CD8-positive, alpha-beta memory T cell (primary cell): ENCODE data around the gene PLA2G5. TPM values are rescaled to one million over a fixed set of nuclear protein-coding genes. Genes with fewer than 3 reads are reported as not detected.
A peak's percentile ranks its signal among the peaks of the same experiment; 100 is the strongest.
"Not testable (repeated sequence)": the region's sequence is repeated elsewhere in the genome, so short reads cannot be mapped to it uniquely, and the experiment has no call there.

ENCODE experiments used
- CTCF ChIA-PET: fragments of 350-600 bp; sonication (Branson Sonifier 250); formaldehyde crosslinking; loops from one replicate; lab custom pipeline; 2021; ENCODE audit warnings: antibody characterized with exemption; lab: Charles Lee
- POLR2A ChIA-PET: fragments of 350-600 bp; sonication (Branson Sonifier 250); formaldehyde crosslinking; loops from one replicate; lab custom pipeline; 2021; ENCODE audit warnings: antibody characterized with exemption; lab: Charles Lee
- DNase-seq, 5 donors: peaks; one replicate each; pipeline versions ENCODE4 v3.0.0 to v3.0.0-alpha.2; 2020 to 2022; ENCODE audit warnings: mixed read lengths in 1 of 5
- H3K27ac ChIP-seq: one replicate; pipeline ENCODE4 v1.7.0; 2013; ENCODE audit warnings: low read depth, mild to moderate bottlenecking, low read length, moderate library complexity
- H3K27me3 ChIP-seq: 2 replicates; pipeline ENCODE4 v1.7.0; 2013; ENCODE audit warnings: low read length, mild to moderate bottlenecking; ENCODE audit not compliant: insufficient read depth, poor library complexity, severe bottlenecking
- H3K36me3 ChIP-seq: 2 replicates; pipeline ENCODE4 v1.7.0; 2013; ENCODE audit warnings: mild to moderate bottlenecking, low read length, moderate library complexity; ENCODE audit not compliant: insufficient read depth
- H3K4me1 ChIP-seq: 2 replicates; pipeline ENCODE4 v1.7.0; 2013; ENCODE audit warnings: mild to moderate bottlenecking, low read length, moderate library complexity; ENCODE audit not compliant: insufficient read depth
- H3K4me3 ChIP-seq: 2 replicates; pipeline ENCODE4 v1.7.0; 2013; ENCODE audit warnings: mild to moderate bottlenecking, low read length
- H3K9me3 ChIP-seq: 2 replicates; pipeline ENCODE4 v1.7.0; 2013; ENCODE audit warnings: mild to moderate bottlenecking, low read length
- H3K27ac Mint-ChIP-seq, 8 donors: one replicate each; pipeline ENCODE4 v1.8.0; 2020 to 2021; ENCODE audit warnings: mixed read lengths in 8 of 8, mild to moderate bottlenecking in 6 of 8, inconsistent platforms in 3 of 8, moderate library complexity in 3 of 8
- H3K27me3 Mint-ChIP-seq, 2 donors: one replicate each; pipeline ENCODE4 v1.8.0; 2020 to 2021; ENCODE audit warnings: mixed read lengths in 2 of 2, mild to moderate bottlenecking in 1 of 2, moderate library complexity in 1 of 2
- H3K36me3 Mint-ChIP-seq, 3 donors: one replicate each; pipeline ENCODE4 v1.8.0; 2020 to 2021; ENCODE audit warnings: mixed read lengths in 3 of 3, inconsistent platforms in 1 of 3, mild to moderate bottlenecking in 1 of 3
- H3K4me1 Mint-ChIP-seq, 3 donors: one replicate each; pipeline ENCODE4 v1.8.0; 2020 to 2021; ENCODE audit warnings: mixed read lengths in 3 of 3, inconsistent platforms in 1 of 3, mild to moderate bottlenecking in 1 of 3
- H3K4me3 Mint-ChIP-seq, 7 donors: one replicate each; pipeline ENCODE4 v1.8.0; 2020 to 2021; ENCODE audit warnings: mixed read lengths in 7 of 7, mild to moderate bottlenecking in 6 of 7, moderate library complexity in 4 of 7, inconsistent platforms in 2 of 7
- H3K9me3 Mint-ChIP-seq, 5 donors: one replicate each; pipeline ENCODE4 v1.8.0; 2020 to 2022; ENCODE audit warnings: mixed read lengths in 5 of 5, mild to moderate bottlenecking in 3 of 5, moderate library complexity in 2 of 5, inconsistent platforms in 1 of 5
- polyA plus RNA-seq: library from polyadenylated mRNA; unstranded; fragments of 300-500 nt; fragmentation: Illumina TruSeq; gene quantifications from one replicate; pipeline ENCODE4 v1.2.3, GENCODE V29; 2021
- total RNA-seq, 2 experiments: library from RNA; stranded (reverse); gene quantifications; one replicate each; pipeline ENCODE4 v1.2.3, GENCODE V29; 2021

PLA2G5 gene
- total and polyA plus RNA-seq, 3 experiments from 2014 or later, result not detected

DNA sequence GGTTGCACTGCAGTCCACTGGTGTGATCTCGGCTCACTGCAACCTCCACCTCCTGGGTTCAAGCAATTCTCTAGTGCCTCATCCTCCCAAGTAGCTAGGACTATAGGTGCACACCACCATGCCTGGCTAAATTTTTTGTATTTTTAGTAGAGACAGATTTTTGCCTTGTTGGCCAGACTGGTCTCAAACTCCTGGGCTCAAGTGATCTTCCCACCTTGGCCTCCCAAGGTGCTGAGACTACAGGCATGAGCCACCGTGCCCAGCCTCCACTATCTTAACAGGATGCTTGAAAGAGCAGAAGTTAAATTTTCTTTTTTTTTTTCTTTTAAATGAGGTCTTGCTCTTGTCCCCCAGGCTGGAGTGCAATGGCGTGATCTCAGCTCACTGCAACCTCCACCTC, 60.5 kb downstream of the PLA2G5 start:
- CTCF ChIA-PET, result not testable (repeated sequence)
- peaks cover 4 to 11% of the 10 kb centered on the region in 2 donors for H3K27me3 Mint-ChIP-seq

DNA sequence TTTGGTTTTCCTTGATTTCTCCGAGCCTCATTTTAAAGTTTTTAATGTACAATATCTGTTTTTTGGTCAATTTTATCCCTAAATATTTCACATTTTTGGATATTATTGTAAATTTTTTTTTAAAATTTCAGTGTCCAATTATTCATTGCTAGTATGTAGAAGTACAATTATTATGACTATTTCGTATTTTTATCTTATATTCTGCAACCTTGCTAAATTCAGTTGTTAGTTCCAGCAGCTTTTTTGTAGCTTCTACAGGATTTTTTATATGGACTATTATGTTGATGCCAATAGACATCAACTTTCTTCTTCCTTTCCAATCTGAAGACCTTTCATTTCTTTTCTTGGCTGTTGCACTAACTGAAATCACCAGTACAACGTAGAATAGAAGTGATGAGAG, 65.0 kb downstream of the PLA2G5 start:
- POLR2A ChIA-PET, result no interaction called here
- H3K4me1 ChIP-seq, result no peaks in the 10 kb centered on the region
- H3K36me3 ChIP-seq, result no peaks in the 10 kb centered on the region
- no peak for DNase-seq
- Mint-ChIP-seq H3K27me3 (peaks cover 5 to 28% of the 10 kb centered on the region in 2 donors), H3K27ac (no peak overlapping the region), H3K9me3 (peaks cover 0 to 6% (median 0%) of the 10 kb centered on the region in 5 donors), H3K4me3 (no peak overlapping the region), H3K36me3 (no peaks in the 10 kb centered on the region), H3K4me1 (no peaks in the 10 kb centered on the region)
- no peaks in the 10 kb centered on the region for H3K27me3 ChIP-seq
- no peak overlapping the region for H3K4me3 ChIP-seq
- H3K27ac ChIP-seq, result no peak overlapping the region
- H3K9me3 ChIP-seq, result no peaks in the 10 kb centered on the region
- CTCF ChIA-PET, result no interaction called here

More for the DNA sequence above, 60.5 kb downstream of the PLA2G5 start:
- H3K36me3 Mint-ChIP-seq, H3K27ac Mint-ChIP-seq, H3K4me1 ChIP-seq, H3K4me3 Mint-ChIP-seq, H3K27ac ChIP-seq, H3K27me3 ChIP-seq, H3K36me3 ChIP-seq, H3K4me3 ChIP-seq, POLR2A ChIA-PET, H3K4me1 Mint-ChIP-seq, H3K9me3 ChIP-seq: not testable (repeated sequence)
- peaks cover 0 to 13% (median 3%) of the 10 kb centered on the region in 5 donors for H3K9me3 Mint-ChIP-seq
- DNase-seq, result peak in 1 of 5 donors; percentile 15

DNA sequence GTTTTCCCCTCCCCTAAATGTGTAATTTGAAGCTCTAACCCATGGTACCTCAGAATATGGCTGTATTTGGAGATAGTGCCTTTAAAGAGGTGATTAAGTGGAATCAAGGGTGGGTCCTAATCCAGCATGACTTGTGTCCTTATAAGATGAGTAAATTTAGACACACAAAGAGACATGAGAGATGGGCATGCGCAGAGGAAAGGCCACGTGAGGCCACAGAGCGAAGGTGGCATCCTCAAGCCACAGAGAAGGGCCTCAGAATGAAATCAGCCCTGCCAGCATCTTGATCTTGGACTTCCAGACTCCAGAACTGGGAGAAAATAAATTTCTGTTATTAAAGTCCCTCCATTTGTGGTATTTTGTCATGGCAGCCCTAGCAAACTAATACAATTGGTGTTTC, 66.3 kb downstream of the PLA2G5 start:
- Histone ChIP-seq H3K4me1 (no peaks in the 10 kb centered on the region), H3K36me3 (no peaks in the 10 kb centered on the region), H3K27ac (no peak overlapping the region), H3K27me3 (no peaks in the 10 kb centered on the region), H3K4me3 (no peak overlapping the region), H3K9me3 (no peaks in the 10 kb centered on the region)
- CTCF ChIA-PET, result no interaction called here
- H3K36me3 Mint-ChIP-seq, result no peaks in the 10 kb centered on the region
- no peak for DNase-seq
- H3K27me3 Mint-ChIP-seq, result peaks cover 5 to 37% of the 10 kb centered on the region in 2 donors
- no peak overlapping the region for H3K4me3 Mint-ChIP-seq
- no peaks in the 10 kb centered on the region for H3K4me1 Mint-ChIP-seq
- no peak overlapping the region for H3K27ac Mint-ChIP-seq
- peaks cover 0 to 2% (median 0%) of the 10 kb centered on the region in 5 donors for H3K9me3 Mint-ChIP-seq
- POLR2A ChIA-PET, result no interaction called here

DNA sequence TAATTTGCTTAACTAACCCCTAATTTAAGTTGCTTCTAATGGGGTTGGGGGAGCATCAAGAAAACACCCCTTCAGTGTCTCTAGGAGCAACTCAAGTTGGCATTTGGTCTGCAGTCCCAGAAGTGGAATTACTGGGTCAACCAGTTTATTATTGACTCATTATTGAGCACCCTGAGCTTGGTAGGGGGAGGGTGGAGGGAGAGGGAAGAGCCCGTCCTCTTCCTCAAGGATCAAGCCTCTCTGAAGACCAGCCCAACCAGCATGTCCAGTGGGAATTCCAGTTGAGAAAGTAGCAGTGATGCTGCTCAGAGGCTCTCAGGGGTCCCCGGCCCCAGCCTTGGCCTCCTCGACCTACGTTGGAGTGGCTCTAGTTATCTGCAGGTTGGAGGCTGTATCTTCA, 67.1 kb downstream of the PLA2G5 start:
- H3K36me3 Mint-ChIP-seq, result no peaks in the 10 kb centered on the region

DNA sequence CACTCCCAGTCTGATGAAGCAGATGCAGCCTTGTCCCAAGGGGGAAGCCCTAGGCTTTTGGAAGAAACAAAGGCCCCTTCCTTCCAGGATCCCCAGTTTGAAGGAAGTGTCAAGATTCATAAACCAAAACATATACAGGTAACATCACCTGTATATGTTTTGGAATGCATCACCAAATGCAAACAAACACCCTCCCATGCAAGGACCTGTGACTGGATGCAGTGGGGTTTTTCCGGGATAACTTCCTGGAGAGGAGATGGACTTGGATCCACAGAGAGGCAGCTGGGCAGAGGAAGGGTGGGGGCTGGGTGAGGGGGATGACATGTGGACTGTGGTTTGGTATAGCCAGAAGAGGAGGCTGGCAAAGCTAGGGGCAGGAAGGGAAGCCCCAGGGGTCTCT, 67.6 kb downstream of the PLA2G5 start:
- ChIA-PET POLR2A (no interaction called here), CTCF (no interaction called here)
- no peaks in the 10 kb centered on the region for H3K9me3 Mint-ChIP-seq
- no peaks in the 10 kb centered on the region for H3K4me1 ChIP-seq
- no peak overlapping the region for H3K4me3 Mint-ChIP-seq
- no peaks in the 10 kb centered on the region for H3K36me3 Mint-ChIP-seq
- H3K27ac Mint-ChIP-seq, result no peak overlapping the region
- H3K27me3 ChIP-seq, result no peaks in the 10 kb centered on the region
- H3K27ac ChIP-seq, result no peak overlapping the region
- H3K4me1 Mint-ChIP-seq, result no peaks in the 10 kb centered on the region
- H3K36me3 ChIP-seq, result no peaks in the 10 kb centered on the region
- peaks cover 3 to 34% of the 10 kb centered on the region in 2 donors for H3K27me3 Mint-ChIP-seq
- no peak for DNase-seq
- no peaks in the 10 kb centered on the region for H3K9me3 ChIP-seq
- no peak overlapping the region for H3K4me3 ChIP-seq

More for the DNA sequence above, 67.1 kb downstream of the PLA2G5 start:
- H3K4me1 ChIP-seq, result no peaks in the 10 kb centered on the region
- H3K27me3 ChIP-seq, result no peaks in the 10 kb centered on the region
- CTCF ChIA-PET, result no interaction called here
- no peaks in the 10 kb centered on the region for H3K36me3 ChIP-seq
- no peak overlapping the region for H3K27ac ChIP-seq
- H3K9me3 Mint-ChIP-seq, result no peaks in the 10 kb centered on the region
- DNase-seq, result peak in 1 of 5 donors; percentile 28
- H3K9me3 ChIP-seq, result no peaks in the 10 kb centered on the region
- POLR2A ChIA-PET, result no interaction called here
- no peak overlapping the region for H3K27ac Mint-ChIP-seq
- H3K4me3 Mint-ChIP-seq, result no peak overlapping the region
- H3K27me3 Mint-ChIP-seq, result peaks cover 3 to 37% of the 10 kb centered on the region in 2 donors
- H3K4me1 Mint-ChIP-seq, result no peaks in the 10 kb centered on the region
- H3K4me3 ChIP-seq, result no peak overlapping the region

DNA sequence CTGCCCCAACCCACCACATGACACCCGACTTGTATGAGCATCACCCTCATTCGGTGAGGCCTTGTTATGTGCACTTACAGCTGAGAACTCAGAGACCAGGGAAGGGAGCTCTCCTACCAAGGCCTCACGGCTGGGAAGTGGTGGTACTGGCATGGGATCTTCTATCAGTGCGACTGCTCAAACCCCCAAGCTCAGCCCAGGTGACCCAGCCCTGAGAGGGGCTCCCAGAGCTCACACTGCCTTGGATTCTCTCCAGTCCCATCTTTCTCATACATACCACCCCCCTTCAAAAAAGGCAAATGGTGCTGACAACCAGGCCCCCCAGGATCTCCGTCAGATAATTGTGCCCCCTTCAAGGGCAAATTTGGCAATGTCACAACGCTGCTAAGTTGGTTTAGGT, 68.4 kb downstream of the PLA2G5 start:
- Histone ChIP-seq H3K4me1 (no peaks in the 10 kb centered on the region), H3K27ac (no peak overlapping the region), H3K36me3 (no peaks in the 10 kb centered on the region), H3K27me3 (no peaks in the 10 kb centered on the region), H3K4me3 (no peak overlapping the region), H3K9me3 (no peaks in the 10 kb centered on the region)
- no peaks in the 10 kb centered on the region for H3K4me1 Mint-ChIP-seq
- CTCF ChIA-PET, result no interaction called here
- H3K27me3 Mint-ChIP-seq, result peaks cover 3 to 34% of the 10 kb centered on the region in 2 donors
- H3K27ac Mint-ChIP-seq, result no peak overlapping the region
- no peaks in the 10 kb centered on the region for H3K9me3 Mint-ChIP-seq
- POLR2A ChIA-PET, result no interaction called here
- no peak overlapping the region for H3K4me3 Mint-ChIP-seq
- no peaks in the 10 kb centered on the region for H3K36me3 Mint-ChIP-seq
- DNase-seq, result no peak

DNA sequence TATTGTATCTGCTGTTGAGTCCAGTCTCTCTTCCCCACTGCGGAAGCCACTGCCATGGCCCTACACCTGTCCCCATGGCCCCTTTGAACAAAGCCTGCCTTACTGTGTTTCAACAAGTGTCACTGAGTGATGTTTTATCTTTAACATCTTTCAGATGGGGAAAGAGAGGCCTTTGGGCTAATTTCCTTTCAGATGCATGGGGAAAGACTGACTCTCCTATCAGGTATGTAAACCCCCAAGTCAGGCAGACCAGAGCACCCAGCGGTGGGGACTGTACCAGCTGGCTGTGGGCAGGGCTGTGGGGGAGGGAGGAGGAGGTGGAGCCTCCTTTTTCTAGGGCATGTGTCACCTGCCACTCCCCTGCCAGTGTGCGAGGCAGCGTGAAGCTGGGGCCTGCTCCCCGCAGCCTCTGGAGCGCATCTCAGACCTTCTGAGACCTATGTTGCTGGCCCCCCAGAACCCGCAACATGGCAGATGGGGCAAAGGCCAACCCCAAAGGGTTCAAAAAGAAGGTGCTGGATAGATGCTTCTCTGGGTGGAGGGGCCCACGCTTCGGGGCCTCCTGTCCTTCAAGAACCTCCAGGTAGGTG, 69.1 kb downstream of the PLA2G5 start, which contains the start of gene PLA2G2F:
TSS of gene PLA2G2F (plus strand) at position 363 of the 590 bp plus-strand sequence. CDS start at position 468, 105 bp downstream.
- Mint-ChIP-seq H3K27me3 (peaks cover 4 to 32% of the 10 kb centered on the region in 2 donors), H3K4me3 (no peak within 1 kb of the TSS), H3K36me3 (no peaks in the 10 kb centered on the region), H3K27ac (no peak within 1 kb of the TSS), H3K9me3 (no peaks in the 10 kb centered on the region), H3K4me1 (no peaks in the 10 kb centered on the region)
- ChIA-PET POLR2A (no interaction called here), CTCF (no interaction called here)
- peak in 1 of 5 donors; percentile 12 for DNase-seq
- no peaks in the 10 kb centered on the region for H3K36me3 ChIP-seq
- H3K4me3 ChIP-seq, result no peak within 1 kb of the TSS
- H3K9me3 ChIP-seq, result no peaks in the 10 kb centered on the region
- H3K27ac ChIP-seq, result no peak within 1 kb of the TSS
- no peaks in the 10 kb centered on the region for H3K4me1 ChIP-seq
- no peaks in the 10 kb centered on the region for H3K27me3 ChIP-seq

DNA sequence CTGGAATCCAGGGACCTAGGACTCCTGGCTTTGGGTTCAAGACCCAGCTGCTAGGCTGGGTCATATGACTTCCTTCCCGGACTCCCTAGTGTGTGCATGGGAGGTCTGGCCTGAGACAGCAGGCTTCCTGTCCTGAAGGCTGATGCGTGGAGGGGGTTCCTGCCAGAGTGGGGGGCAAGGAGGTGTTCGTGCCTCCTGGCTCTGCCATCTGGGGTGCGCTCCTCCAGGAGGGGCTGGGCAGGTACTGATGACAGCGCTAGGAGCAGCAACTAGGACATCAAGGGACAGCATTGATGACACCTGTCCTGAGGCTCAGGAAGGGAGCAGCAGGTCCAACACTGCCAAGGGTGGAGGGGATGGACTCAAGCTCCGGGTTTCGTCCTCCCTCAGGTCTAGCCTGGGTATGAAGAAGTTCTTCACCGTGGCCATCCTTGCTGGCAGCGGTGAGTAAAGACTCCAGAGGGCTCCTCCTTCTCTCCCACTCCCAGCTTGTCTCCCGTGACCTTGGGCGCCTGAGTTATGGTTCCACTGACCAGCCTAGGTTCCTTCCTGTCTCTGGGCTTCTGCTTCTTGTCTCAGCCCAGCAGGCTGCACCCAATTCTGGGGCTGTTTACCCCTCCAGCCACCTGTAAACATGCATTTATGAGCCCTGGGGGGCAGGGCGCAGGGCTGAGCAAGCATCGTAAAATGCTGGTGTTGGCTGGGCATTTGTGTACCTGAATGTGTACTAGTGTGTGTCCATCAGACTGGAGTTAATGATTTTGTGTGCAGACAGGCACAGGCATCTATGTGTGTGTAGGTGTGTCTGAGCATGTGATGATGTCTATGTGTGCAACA, 70.0 kb downstream of the PLA2G5 start:
- Histone ChIP-seq H3K36me3 (no peaks in the 10 kb centered on the region), H3K27ac (no peak overlapping the region), H3K4me3 (no peak overlapping the region), H3K9me3 (no peaks in the 10 kb centered on the region), H3K27me3 (no peaks in the 10 kb centered on the region), H3K4me1 (no peaks in the 10 kb centered on the region)
- no peaks in the 10 kb centered on the region for H3K4me1 Mint-ChIP-seq
- H3K9me3 Mint-ChIP-seq, result no peaks in the 10 kb centered on the region
- DNase-seq, result peak in 1 of 5 donors; percentile 26
- peaks cover 4 to 31% of the 10 kb centered on the region in 2 donors for H3K27me3 Mint-ChIP-seq
- H3K27ac Mint-ChIP-seq, result no peak overlapping the region
- ChIA-PET CTCF (no interaction called here), POLR2A (no interaction called here)
- no peak overlapping the region for H3K4me3 Mint-ChIP-seq
- H3K36me3 Mint-ChIP-seq, result no peaks in the 10 kb centered on the region
